Activated CD8-positive, alpha-beta memory T cell treated with anti-CD3 and anti-CD28 coated beads for 36 hours (primary cell): Measurements from ENCODE around the gene TMEM164. TPM values are rescaled to one million over a fixed set of nuclear protein-coding genes. Genes with fewer than 3 reads are reported as not detected.

ENCODE experiments used
- CTCF ChIA-PET: fragments of 350-600 bp; sonication (Branson Sonifier 250); formaldehyde crosslinking; loops from one replicate; lab custom pipeline; 2021; ENCODE audit warnings: antibody characterized with exemption; lab: Charles Lee
- POLR2A ChIA-PET: fragments of 350-600 bp; sonication (Branson Sonifier 250); formaldehyde crosslinking; loops from one replicate; lab custom pipeline; 2021; ENCODE audit warnings: antibody characterized with exemption; lab: Charles Lee
- total RNA-seq, 2 experiments: library from RNA; stranded (reverse); gene quantifications; one replicate each; pipeline ENCODE4 v1.2.3, GENCODE V29; 2021

Gene TMEM164
- total RNA-seq, 2 experiments from 2014 or later, result 11.0 to 13.5 TPM

GRCh38 chrX:110056419-110056818 lies 53.5 kb downstream of the TMEM164 start:
- POLR2A ChIA-PET, result no interaction called here

GRCh38 chrX:110059410-110059809 lies 56.5 kb downstream of the TMEM164 start:
- ChIA-PET POLR2A (no interaction called here), CTCF (no interaction called here)

More at GRCh38 chrX:110056419-110056818, 53.5 kb downstream of the TMEM164 start:
- CTCF ChIA-PET, result interaction anchor here (0.7 kb wide), 1 partner anchor 293 kb away, joined by 3 read pairs; no protein-coding TSS in a partner anchor

- ChIA-PET POLR2A (no interaction called here), CTCF (no interaction called here)
Measured at GRCh38 chrX:110060317-110060716, 57.4 kb downstream of the TMEM164 start.

- ChIA-PET CTCF (no interaction called here), POLR2A (no interaction called here)
Measured at GRCh38 chrX:110060846-110061537, 58.1 kb downstream of the TMEM164 start.

- ChIA-PET POLR2A (no interaction called here), CTCF (no interaction called here)
Measured at GRCh38 chrX:110062919-110063318, 60.0 kb downstream of the TMEM164 start.

GRCh38 chrX:110066488-110067225 lies 63.7 kb downstream of the TMEM164 start:
- ChIA-PET POLR2A (no interaction called here), CTCF (no interaction called here)

- POLR2A ChIA-PET, result no interaction called here
Measured at GRCh38 chrX:110070970-110071369, 68.1 kb downstream of the TMEM164 start.

GRCh38 chrX:110081320-110081719 lies 78.4 kb downstream of the TMEM164 start:
- POLR2A ChIA-PET, result no interaction called here
- CTCF ChIA-PET, result no interaction called here

More at GRCh38 chrX:110070970-110071369, 68.1 kb downstream of the TMEM164 start:
- CTCF ChIA-PET, result no interaction called here

GRCh38 chrX:110081740-110082139 lies 78.8 kb downstream of the TMEM164 start:
- ChIA-PET CTCF (no interaction called here), POLR2A (no interaction called here)

GRCh38 chrX:110082161-110082560 lies 79.2 kb downstream of the TMEM164 start:
- ChIA-PET POLR2A (no interaction called here), CTCF (no interaction called here)

- ChIA-PET CTCF (no interaction called here), POLR2A (no interaction called here)
Measured at GRCh38 chrX:110086162-110086915, 83.4 kb downstream of the TMEM164 start.

GRCh38 chrX:110086916-110087484 lies 84.1 kb downstream of the TMEM164 start:
- ChIA-PET CTCF (no interaction called here), POLR2A (no interaction called here)

GRCh38 chrX:110087485-110088356 lies 84.8 kb downstream of the TMEM164 start:
- ChIA-PET POLR2A (no interaction called here), CTCF (no interaction called here)

- CTCF ChIA-PET, result interaction anchor here (0.7 kb wide), 1 partner anchor 379 kb away, joined by 3 read pairs; no protein-coding TSS in a partner anchor
- POLR2A ChIA-PET, result no interaction called here
Measured at GRCh38 chrX:110089656-110090403, 86.9 kb downstream of the TMEM164 start.

GRCh38 chrX:110097920-110098319 lies 95.0 kb downstream of the TMEM164 start:
- CTCF ChIA-PET, result no interaction called here
- POLR2A ChIA-PET, result no interaction called here

GRCh38 chrX:110103344-110103743 lies 100.4 kb downstream of the TMEM164 start:
- CTCF ChIA-PET, result no interaction called here
- POLR2A ChIA-PET, result no interaction called here

- POLR2A ChIA-PET, result no interaction called here
- CTCF ChIA-PET, result interaction anchor here (0.6 kb wide), 1 partner anchor 40 kb away, joined by 4 read pairs; no protein-coding TSS in a partner anchor
Measured at GRCh38 chrX:110104078-110104477, 101.2 kb downstream of the TMEM164 start.

GRCh38 chrX:110108381-110108821 lies 105.5 kb downstream of the TMEM164 start:
- ChIA-PET CTCF (interaction anchor here (0.7 kb wide), 1 partner anchor 47 kb away, joined by 4 read pairs; no protein-coding TSS in a partner anchor), POLR2A (no interaction called here)
